NCI-H2171 (cell line): Measurements from ENCODE around the gene SNX2.

Experiments
- DNase-seq: peaks from one replicate; lab custom pipeline; 2025; lab: John Stamatoyannopoulos, UW

SNX2 gene

GRCh38 chr5:122773619-122774018, 1.3 kb upstream of the SNX2 start:
- DNase-seq = no peak

GRCh38 chr5:122774519-122774860, 390 bp upstream of the SNX2 start:
- DNase-seq = no peak

- no peak for DNase-seq
Observed at GRCh38 chr5:122775550-122776542, 966 bp downstream of the SNX2 start.

- DNase-seq = no peak
Observed at GRCh38 chr5:122778157-122778556, 3.3 kb downstream of the SNX2 start.

GRCh38 chr5:122779451-122779850, 4.6 kb downstream of the SNX2 start:
- no peak for DNase-seq

GRCh38 chr5:122780296-122780695, 5.4 kb downstream of the SNX2 start:
- no peak for DNase-seq

GRCh38 chr5:122781465-122781864, 6.6 kb downstream of the SNX2 start:
- DNase-seq = no peak

GRCh38 chr5:122785294-122785693, 10.4 kb downstream of the SNX2 start:
- DNase-seq = no peak

- DNase-seq = no peak
Observed at GRCh38 chr5:122788371-122788770, 13.5 kb downstream of the SNX2 start.

- no peak for DNase-seq
Observed at GRCh38 chr5:122788996-122789395, 14.1 kb downstream of the SNX2 start.

- DNase-seq = no peak
Observed at GRCh38 chr5:122789461-122790171, 14.7 kb downstream of the SNX2 start.

GRCh38 chr5:122790354-122791103, 15.6 kb downstream of the SNX2 start:
- no peak for DNase-seq

- no peak for DNase-seq
Observed at GRCh38 chr5:122805481-122805880, 30.6 kb downstream of the SNX2 start.

- DNase-seq = no peak
Observed at GRCh38 chr5:122810405-122810804, 35.5 kb downstream of the SNX2 start.

- DNase-seq = no peak
Observed at GRCh38 chr5:122815218-122815767, 40.4 kb downstream of the SNX2 start.

- no peak for DNase-seq
Observed at GRCh38 chr5:122816756-122817155, 41.9 kb downstream of the SNX2 start.

GRCh38 chr5:122831984-122832383, 57.1 kb downstream of the SNX2 start:
- no peak for DNase-seq

- DNase-seq = no peak
Observed at GRCh38 chr5:122835681-122836080, 60.8 kb downstream of the SNX2 start.

GRCh38 chr5:122836947-122837346, 62.1 kb downstream of the SNX2 start:
- DNase-seq = no peak

- no peak for DNase-seq
Observed at GRCh38 chr5:122839731-122840130, 64.9 kb downstream of the SNX2 start.

- DNase-seq = no peak
Observed at GRCh38 chr5:122842016-122842580, 67.2 kb downstream of the SNX2 start.
